HS-27A (cell line): Measurements from ENCODE around the gene CD200R1.
"Not testable (repeated sequence)": the region's sequence is repeated elsewhere in the genome, so short reads cannot be mapped to it uniquely, and the experiment has no call there.

Experiments
- DNase-seq: peaks from one replicate; pipeline ENCODE4 v3.0.0-alpha.2; 2012; ENCODE audit warnings: low read depth, missing footprints

Gene CD200R1

DNA sequence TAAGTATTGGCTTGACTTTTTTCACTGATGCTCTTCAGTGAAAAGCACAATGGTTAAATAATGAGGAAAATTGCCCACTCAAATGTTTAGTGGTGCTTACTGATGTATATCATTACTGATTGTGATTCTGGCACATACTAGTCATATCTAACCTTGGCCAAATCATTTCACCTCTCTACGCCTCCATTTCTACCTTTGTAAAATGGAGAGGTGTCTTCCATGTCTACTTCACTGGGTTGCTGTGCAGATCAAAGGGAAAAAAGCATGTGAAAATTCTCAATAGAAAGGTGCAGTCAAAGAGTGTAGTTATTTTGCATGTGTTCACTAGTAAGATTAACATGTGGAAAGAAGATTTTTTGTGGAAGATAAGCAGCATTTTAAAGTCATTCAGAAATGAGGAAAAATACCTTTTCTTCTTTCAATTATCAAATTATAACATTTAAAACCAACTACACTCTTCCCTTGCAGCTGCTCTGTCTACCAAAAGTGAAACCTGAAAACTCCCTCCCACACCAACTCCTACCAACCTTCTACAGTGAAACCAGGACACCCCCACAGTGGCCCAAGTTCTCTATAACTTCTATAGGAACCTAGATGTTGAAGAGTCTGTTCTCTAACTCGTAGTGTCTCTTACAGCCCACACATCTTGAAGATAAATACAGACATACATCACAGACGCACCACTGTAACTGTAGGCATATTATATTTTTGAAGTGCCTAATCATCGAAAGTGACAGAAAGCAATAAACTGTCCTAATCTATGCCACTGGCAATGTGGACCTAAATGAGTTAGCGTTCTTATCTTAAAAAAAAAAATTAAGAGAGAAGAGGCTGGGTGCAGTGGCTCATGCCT lies 1.4 kb downstream of the CD200R1 start:
- no peak for DNase-seq

DNA sequence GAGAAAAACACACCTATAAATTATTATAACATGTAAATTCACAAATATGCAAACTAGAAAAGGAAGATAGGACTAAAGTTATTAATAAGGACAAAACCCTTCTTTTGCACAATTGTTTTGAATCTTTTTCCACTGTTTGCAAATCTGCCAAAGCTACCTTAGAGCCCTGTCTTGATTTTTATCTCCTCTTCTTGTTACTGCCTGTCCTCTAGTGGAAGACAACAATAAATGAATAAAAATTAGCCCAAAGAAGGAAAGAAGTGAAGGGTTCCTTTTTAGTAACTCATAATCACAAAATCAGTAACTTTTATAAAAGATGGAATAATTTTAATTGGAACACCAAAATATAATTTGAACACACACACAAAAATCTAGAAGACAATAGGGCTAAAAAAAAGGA lies 2.7 kb downstream of the CD200R1 start:
- DNase-seq = no peak

DNA sequence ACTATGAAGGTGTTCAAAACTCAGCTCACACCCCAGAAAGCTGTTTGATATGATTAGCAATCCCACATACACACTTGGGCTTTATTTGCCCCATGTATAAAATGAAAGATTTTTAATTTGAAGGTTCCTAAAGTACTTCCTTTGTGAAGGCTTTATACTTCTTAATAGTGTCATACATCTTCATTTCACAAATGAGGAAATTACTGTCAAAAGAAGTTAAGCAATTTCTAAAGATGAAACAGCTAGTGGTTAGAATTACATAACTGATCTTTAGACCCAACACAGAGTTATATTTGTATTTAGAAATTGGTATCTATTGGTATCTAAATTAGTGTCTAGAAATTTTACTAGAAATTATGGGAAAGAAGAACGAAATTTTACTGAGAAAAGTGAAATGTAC lies 7.1 kb downstream of the CD200R1 start:
- DNase-seq = no peak

DNA sequence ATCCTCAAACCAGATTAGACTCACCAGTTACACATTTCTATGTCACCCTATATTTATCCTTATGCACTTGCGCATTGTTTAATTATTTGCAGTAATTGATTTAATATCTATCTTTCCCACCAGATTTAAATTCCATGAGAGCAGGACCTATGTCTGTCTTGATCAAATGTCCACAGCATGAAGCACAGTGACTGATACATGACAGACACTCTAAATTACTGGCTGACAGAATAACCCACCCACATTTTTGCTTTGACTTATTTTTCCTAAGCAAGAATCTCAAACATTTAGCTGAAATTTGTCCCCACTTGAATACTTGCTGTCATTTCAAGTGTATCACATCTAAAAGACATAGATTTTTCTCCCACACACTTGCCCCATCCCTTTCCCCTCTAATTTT lies 7.5 kb downstream of the CD200R1 start:
- DNase-seq = no peak

DNA sequence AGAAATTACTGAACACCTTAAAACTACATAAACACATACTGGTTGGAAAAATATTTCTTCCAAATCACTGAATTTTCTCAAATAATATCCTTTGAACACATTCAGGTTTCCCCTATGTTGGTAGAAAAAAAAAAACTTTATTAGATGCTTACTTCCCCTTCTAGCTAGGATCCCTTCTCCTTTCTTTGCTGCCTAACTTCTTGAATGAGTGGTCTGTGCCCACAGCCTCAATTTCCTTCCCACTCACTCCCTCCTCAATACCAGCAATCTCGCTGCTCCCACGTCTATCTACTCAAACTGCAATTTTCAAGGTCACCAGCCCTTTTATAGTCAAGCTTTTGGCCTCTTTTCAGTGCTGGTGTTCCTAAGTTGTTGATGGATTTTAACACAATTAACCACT lies 8.3 kb downstream of the CD200R1 start:
- no peak for DNase-seq

DNA sequence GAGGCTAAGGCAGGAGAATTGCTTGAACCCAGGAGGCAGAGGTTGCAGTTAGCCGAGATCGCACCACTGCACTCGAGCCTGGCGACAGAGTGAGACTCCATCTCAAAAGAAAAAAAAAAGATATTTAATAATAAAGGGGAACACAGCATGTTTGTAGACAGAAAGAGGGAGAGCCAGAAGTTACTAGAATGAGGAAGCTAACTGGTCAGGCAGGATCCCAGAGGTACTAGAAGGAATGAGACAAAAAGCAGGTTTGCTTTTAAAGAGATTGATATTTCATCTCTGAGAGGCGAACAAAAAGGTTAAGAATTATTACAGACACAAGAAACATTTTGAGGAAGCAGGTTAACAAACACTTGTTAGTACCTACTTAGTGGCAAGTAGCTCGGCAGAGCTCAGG lies 9.2 kb downstream of the CD200R1 start:
- DNase-seq = no peak

DNA sequence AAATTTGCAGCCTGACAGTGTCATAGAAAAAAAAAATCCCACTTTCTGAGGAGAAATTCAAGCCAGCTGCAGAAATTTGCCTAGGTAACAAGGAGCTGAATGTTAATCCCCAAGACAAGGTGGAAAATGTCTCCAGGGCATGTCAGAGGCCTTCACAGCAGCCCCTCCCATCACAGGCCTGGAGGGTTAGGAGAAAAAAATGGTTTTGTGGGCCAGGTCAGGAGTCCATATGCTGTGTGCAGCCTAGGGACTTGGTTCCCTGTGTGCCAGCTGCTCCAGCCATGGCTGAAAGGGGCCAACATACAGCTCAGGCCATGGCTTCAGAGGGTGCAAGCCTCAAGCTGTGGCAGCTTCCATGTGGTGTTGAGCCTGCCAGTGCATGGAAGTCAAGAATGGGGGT lies 11.2 kb downstream of the CD200R1 start:
- no peak for DNase-seq

DNA sequence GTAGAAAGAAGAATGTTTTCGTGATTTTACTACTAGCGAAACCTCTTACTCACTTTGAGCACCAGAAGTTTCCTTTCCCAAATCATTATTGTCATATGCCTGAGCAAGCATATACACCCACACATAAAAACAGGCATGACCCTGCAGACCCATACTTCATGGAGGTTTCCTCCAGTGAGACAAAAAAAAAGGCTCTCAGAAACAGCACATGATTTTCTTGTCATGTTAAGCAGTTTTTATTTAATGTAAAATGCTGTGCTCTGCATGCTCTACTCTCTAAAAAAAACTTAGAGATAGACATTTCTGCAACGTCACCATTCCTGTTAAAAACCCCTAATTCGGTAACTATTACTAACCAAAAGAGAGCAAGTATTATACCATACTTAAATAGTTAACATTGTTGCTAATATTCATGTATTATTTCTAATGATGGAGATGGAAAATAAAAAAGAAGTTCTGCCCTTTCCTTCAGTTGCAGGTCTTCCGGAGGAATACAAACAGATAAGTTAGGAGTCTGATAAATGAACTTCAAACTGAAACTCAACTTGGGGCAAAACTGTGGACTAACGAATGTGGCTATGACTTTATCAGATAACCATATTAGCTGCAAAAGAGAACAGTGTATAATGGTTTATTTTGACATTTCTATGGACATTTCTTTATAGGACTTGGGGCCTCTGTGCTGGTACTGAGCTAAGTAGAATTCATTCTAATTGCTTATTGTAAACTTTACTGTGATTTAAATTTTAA lies 15.9 kb downstream of the CD200R1 start:
- DNase-seq = no peak

DNA sequence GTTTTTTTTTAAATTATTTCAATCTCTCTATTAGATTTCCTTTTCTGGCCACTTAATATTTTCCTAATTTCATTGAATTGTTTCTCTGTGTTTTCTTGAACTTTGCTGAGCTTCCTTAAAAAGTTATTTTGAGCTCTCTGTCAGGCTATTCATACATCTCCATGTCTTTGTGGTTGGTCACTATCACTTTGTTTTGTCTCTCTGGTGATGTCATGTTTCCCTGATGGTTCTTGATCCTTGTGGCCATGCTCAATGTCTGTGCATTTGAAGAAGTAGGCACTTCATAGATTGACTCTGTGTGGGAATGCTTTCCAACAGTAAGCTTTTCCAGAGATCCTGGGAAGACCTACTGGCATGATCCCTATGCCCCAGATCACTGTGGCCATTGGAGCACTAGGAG lies 18.6 kb downstream of the CD200R1 start:
- DNase-seq = no peak

DNA sequence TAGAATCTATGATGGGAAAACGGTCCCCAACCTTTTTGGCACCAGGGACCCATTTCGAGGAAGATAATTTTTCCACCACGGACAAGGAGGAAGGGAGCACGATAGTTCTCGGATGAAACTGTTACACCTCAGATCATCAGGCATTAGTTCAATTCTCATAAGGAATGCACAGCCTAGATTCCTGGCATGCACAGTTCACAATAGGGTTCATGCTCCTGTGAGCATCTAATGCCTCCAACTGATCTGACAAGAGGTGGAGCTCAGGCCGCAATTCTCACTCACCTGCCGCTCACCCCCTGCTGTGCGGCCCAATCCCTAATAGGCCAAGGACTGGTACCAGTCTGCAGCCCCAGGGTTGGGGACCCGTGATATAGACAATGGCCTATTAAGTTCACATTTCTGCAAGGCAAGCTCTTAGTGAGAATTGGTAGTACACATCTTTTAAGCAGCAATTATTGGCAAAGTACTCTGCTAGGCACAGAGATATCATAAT lies 26.5 kb downstream of the CD200R1 start:
- no peak for DNase-seq

DNA sequence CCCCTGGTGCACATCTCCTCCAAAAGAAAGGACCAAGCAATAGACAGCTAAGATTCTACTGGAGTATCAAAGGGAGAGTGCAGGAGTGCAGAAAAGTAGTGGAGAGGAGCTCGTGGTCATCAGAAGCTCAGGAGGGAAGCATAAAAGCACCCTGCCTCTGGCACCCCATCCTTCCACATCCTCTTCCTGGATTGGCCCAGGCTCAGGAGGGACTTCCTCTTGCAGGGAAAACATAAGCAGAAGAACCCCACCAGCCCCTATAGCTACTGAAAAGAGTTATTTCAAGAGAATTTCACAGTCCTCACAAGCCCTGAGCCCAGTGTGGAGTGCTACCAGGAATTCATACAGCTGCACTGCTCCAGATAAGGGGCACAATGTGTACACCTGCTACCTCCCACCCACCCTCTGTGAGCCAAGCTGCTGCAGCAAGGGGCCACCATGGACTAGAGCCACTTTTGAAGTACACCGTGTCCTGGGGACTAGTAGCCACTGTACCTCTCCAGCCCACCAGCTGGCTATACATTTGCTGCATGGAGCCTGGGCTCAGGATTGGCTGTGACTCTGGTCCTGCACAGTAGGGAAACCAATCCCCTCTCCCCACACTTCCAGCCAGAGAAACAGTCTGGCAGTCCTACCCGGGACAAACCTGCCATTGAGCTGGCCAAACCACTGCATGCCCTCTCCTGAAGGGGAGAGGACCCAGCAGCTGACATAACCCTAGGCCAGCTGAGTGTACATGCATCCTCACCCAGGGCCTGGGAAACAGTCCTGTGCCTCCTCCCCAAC lies 43.0 kb downstream of the CD200R1 start:
- DNase-seq = no peak

DNA sequence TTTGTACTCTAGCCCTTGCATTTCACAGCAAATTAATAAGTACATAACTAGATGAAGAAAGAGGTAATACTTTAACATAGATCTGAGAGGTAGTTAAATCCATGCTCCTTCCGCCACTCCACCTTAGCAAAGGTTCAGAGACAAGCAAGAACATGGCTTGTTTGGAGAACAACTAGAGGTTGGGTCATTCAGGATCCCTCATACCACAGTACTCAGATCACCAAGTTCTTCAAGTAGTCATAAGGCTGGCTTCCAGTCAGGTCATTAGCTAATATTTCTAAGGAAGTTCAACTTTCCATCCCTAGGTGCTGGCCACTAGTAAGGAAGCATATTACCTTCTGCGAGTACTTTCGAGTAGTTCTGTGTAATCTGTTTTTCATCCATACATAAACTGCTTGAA lies 44.1 kb downstream of the CD200R1 start:
- no peak for DNase-seq

DNA sequence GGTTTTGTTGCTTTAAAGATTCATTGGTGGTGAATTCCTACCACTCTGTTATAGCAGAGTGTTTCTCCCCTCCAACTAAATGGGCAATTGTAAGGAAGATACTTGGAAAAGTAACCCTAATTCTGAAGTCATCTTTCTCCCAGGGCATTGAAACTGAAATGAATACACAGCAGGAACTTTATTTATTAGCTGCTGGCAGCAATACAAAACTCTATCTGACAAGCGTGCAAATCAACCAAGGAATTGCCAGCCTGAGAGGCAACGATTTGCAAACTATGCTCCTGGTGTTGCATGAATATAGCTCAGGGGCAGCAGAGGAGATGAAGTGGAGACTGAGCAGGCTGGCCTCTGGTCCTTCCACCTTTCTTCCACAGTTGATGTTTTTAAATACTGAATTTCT lies 48.9 kb downstream of the CD200R1 start:
- no peak for DNase-seq

DNA sequence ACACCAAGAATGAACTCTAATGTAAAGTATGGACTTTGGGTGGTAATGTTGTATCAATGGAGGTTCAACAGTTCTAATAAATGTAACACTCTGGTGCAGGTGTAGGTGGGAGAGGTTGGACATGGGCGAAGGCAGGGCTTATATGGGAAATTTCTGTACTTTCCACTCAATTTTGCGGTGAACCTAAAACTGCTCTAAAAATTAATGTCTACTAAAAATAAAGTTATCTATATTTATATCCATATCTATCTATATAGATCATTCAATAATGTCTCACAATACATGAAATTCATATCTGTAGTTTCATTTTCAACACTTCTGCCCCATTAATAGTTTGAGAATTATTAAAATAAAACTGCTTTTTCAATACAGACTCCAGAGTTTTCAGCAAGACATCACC lies 49.3 kb downstream of the CD200R1 start:
- DNase-seq = no peak

DNA sequence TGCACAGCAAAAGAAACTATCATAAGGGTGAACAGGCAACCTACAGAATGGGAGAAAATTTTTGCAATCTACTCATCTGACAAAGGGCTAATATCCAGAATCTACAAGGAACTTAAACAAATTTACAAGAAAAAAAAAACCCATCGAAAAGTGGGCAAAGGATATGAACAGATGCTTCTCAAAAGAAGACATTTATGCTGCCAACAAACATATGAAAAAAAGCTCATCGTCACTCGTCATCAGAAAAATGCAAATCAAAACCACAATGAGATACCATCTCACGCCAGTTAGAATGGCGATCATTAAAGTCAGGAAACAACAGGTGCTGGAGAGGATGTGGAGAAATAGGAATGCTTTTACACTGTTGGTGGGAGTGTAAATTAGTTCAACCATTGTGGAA lies 55.4 kb downstream of the CD200R1 start:
- not testable (repeated sequence) for DNase-seq

DNA sequence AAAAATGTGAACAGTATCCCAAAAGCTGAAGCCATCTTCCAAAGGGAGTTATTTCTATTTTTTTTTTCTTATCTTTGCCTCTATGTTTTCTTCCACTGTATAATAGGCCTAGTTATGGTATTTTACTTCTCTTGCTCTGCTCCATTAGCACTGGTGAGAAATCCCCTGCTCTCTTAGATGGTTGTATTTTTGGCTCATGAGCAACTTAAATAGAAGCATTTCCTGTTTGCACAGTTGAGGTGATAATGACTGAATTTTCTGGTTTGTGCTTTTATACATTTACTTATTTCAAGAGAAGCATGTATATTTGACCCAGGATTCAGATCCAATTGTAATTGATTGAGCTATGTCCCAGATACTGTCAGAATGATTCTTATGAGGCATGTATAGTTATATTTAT lies 66.7 kb downstream of the CD200R1 start:
- no peak for DNase-seq

DNA sequence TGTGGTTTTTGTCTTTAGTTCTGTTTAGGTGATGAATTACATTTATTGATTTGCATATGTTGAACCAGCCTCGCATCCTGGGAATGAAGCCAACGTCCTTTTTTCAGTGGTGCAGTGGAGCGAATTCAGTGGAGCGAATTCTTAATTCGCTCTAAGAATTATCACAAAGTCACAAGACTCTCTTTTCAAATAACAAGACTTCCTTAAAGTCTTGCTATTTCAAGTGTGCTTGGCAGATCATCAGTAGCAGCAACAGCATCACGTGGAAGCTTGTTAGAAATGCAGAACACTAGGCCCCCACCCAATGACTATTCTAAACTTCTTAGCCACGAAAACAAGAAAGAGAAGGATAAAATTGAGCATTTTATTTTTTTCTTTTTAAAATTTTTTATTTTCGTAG lies 70.1 kb downstream of the CD200R1 start:
- DNase-seq = no peak

DNA sequence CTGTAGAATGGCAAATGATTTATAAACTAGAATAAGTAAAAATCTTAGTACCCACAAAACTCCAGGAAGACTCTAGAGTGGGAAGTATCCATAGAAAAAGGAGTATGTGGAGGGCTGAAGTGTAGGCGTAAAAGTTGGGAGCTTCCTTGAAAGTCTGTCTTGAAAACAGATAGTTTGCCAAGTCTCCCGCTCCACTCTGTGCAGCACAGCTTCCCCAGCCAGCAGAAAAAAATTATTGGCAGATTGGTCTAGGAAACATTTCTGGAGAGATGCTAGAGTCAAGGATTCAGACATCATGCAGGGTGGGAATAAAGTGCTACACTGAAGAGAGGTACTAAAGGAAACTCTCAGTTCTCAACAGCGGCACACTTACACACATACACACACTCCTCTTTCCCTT lies 74.8 kb downstream of the CD200R1 start:
- DNase-seq = no peak

DNA sequence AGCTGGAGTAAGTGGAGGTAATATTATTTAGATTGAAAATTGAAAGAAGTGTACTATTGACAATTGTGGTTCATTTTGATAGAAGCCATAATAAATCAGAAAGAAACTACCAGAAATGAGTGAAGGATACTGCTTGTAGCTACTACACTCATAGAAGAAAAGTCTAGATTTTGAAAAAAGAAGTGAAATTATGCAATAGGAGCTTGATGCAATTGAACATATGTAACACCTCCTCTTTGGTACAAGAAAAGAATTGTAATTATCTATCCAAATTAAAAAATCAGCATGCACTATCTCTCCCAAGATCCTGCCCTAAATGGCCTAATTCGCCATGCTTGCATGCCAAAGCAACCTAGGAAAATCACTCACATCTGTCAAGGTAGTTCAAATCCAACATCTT lies 77.1 kb downstream of the CD200R1 start:
- no peak for DNase-seq

DNA sequence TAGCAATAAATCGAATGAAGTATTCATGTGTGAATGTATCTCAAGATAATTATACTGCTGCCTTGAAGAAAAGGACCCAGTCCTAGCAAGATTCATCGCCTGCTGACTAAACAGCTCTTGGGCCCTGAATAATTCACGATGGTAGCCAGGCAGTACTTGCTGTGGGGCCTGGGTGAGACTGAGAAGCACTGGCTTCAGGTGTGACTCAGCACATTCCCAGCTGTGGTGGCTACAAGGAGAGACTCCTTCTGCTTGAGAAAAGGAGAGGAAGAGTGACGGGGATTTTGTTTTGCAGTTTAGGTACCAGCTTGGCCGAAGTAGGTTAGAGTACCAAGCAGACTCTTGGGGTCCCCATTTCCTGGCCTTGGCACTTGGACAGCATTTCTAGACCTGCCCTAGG lies 80.6 kb downstream of the CD200R1 start:
- no peak for DNase-seq

DNA sequence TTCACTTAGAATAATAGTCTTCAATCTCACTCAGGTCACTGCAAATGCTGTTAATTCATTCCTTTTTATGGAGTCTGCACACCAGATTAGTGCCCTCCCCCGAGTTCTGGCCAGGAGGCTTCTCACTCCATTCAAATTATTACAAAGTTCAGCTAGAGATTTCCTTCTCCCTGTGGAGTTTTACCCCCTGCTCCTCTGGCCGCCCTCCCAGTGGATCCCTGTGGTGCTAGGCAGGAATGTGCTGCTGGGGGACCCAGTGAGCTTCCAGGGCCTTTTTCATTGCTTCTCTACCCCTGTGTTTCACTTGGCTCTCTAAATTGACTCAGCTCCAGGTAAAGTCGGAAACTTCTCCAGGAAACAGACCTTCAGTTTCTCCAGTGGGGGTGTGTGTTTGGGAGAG lies 85.5 kb downstream of the CD200R1 start:
- DNase-seq = no peak

DNA sequence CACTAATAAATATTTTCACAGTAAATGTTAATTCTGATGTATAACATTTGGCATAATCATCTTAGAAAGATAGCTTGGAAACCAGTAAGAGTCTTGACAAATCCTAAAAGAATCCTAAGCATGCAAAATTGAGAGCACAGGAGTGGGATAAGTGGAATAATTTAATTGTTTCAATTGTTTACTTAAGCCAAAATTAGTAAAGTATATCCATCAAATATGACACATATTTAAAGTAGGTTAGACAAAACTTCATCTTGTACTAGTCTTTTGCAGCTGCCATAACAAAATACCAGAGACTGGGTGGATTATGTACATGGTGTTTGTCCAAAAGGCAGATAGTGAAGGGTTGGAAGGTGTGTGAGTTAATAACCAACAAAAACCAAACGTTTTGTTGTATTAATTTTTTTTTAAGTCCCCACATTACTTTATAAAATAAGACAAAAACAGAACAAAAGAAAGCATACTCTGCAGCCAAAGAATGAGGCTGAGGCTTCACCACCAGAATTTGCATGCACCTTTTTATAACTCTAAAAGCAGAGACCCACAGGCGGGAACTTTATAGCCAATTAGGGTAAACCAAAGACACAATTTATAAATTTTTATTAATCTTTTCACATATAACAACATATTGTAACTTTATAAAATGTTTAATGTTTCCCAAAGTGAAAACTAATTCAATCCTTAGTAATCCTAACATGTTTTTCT lies 86.4 kb downstream of the CD200R1 start:
- DNase-seq = peak; percentile 47
